GM12878 (cell line): ENCODE measurements around the gene DYSF.

Experiments
- BCLAF1 ChIP-seq: fragments of 450-650 bp; IDR thresholded peaks from 2 replicates; pipeline ENCODE4 v1.6.1; 2017; ENCODE audit warnings: antibody characterized with exemption, mild to moderate bottlenecking, moderate library complexity
- CEBPZ ChIP-seq: fragments of 150-350 bp; IDR thresholded peaks from 2 replicates; pipeline ENCODE4 v1.6.1; 2016; ENCODE audit warnings: low read depth, low read length
- CREB1 ChIP-seq: IDR thresholded peaks from 2 replicates; pipeline ENCODE4 v1.6.1; 2012; ENCODE audit warnings: low read depth, mild to moderate bottlenecking, inconsistent platforms
- CTCF ChIP-seq, 3 experiments: IDR thresholded peaks in 2 of 3; conservative IDR thresholded peaks in 1 of 3; 2 replicates each; pipeline ENCODE4 v1.5.1; 2011; ENCODE audit warnings: low read depth in 3 of 3, low read length in 3 of 3, mild to moderate bottlenecking in 3 of 3, control low read depth in 2 of 3, moderate library complexity in 2 of 3, inconsistent platforms in 1 of 3, mixed read lengths in 1 of 3; ENCODE audit not compliant: control insufficient read depth in 2 of 3, insufficient read depth in 1 of 3; ENCODE audit errors: extremely low read depth in 1 of 3
- EP300 ChIP-seq, 2 experiments: fragments of 150-350 bp in 1 of 2; IDR thresholded peaks; 2 replicates each; pipeline ENCODE4 v1.6.1; 2011 to 2012; ENCODE audit warnings: low read depth in 2 of 2, low read length in 2 of 2, borderline replicate concordance in 1 of 2, improper control_type of control experiment in 1 of 2, inconsistent platforms in 1 of 2; ENCODE audit not compliant: control insufficient read depth in 1 of 2
- MXI1 ChIP-seq: fragments of 150-350 bp; IDR thresholded peaks from 2 replicates; pipeline ENCODE4 v1.6.1; 2011; ENCODE audit warnings: low read depth, mild to moderate bottlenecking, inconsistent platforms, low read length, improper control_type of control experiment
- RAD21 ChIP-seq: IDR thresholded peaks from 2 replicates; pipeline ENCODE4 v1.6.1; 2011; ENCODE audit warnings: mild to moderate bottlenecking, low read depth, low read length, moderate library complexity; ENCODE audit not compliant: insufficient read depth
- TARDBP ChIP-seq: IDR thresholded peaks from 2 replicates; pipeline ENCODE4 v1.6.1; 2016; ENCODE audit warnings: borderline replicate concordance
- TCF12 ChIP-seq: IDR thresholded peaks from 2 replicates; pipeline ENCODE4 v1.6.1; 2011; ENCODE audit warnings: low read depth, mild to moderate bottlenecking, low read length
- ZBTB33 ChIP-seq: fragments of 450-650 bp; IDR thresholded peaks from 2 replicates; pipeline ENCODE4 v1.6.1; 2017; ENCODE audit warnings: mild to moderate bottlenecking
- ZNF207 ChIP-seq: fragments of 450-650 bp; IDR thresholded peaks from 2 replicates; pipeline ENCODE4 v1.6.1; 2014; ENCODE audit warnings: antibody characterized with exemption, mild to moderate bottlenecking, borderline replicate concordance

- TF ChIP-seq EP300 (IDR thresholded peaks at IDR 0.05; ENCODE audit: borderline replicate concordance in 1 of 2, control insufficient read depth in 1 of 2, low read depth in 2 of 2, low read length in 2 of 2) (no peak), ZNF207 (no peak), CEBPZ (no peak), BCLAF1 (no peak), TCF12 (no peak), TARDBP (no peak), MXI1 (no peak), ZBTB33 (no peak), CTCF (IDR thresholded peaks at IDR 0.05 in 2 of 3, conservative IDR thresholded peaks at IDR 0.05 in 1 of 3; ENCODE audit: control insufficient read depth in 2 of 3, extremely low read depth in 1 of 3, insufficient read depth in 1 of 3, low read depth in 3 of 3, low read length in 3 of 3) (no peak), RAD21 (no peak), CREB1 (no peak)
Measured at GRCh38 chr2:71637736-71638135, 184.4 kb downstream of the DYSF start.
